Measurements from ENCODE around the gene APBB2.

DNA sequence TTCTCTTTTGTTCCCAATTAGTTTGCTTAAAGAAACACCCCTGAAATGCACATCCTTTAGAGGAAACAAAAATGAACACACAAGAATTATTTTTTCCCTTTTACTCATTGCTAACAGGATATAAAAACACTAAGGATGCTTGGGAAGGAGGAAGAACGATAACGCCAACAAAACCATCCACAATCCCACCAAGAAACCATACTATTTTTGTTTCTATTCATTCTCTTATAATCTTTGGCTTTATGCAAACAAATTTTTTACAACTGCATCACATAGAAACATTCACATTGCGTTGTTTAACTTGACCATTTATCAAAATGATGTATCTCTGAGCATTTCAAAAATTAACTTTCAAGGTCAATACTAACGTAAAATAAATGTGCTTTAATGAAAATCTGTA is 12.0 kb downstream of the APBB2 start:
- TF ChIP-seq, protein P1, sequence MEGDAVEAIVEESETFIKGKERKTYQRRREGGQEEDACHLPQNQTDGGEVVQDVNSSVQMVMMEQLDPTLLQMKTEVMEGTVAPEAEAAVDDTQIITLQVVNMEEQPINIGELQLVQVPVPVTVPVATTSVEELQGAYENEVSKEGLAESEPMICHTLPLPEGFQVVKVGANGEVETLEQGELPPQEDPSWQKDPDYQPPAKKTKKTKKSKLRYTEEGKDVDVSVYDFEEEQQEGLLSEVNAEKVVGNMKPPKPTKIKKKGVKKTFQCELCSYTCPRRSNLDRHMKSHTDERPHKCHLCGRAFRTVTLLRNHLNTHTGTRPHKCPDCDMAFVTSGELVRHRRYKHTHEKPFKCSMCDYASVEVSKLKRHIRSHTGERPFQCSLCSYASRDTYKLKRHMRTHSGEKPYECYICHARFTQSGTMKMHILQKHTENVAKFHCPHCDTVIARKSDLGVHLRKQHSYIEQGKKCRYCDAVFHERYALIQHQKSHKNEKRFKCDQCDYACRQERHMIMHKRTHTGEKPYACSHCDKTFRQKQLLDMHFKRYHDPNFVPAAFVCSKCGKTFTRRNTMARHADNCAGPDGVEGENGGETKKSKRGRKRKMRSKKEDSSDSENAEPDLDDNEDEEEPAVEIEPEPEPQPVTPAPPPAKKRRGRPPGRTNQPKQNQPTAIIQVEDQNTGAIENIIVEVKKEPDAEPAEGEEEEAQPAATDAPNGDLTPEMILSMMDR (IDR thresholded peaks at IDR 0.05): no peak
- TF ChIP-seq NFATC4 (CRISPR knock-in tag; IDR thresholded peaks at IDR 0.05) (no peak), TEAD1 (CRISPR knock-in tag; IDR thresholded peaks at IDR 0.05) (no peak), FOXK1 (CRISPR knock-in tag; IDR thresholded peaks at IDR 0.05) (no peak), ZNF263 (CRISPR knock-in tag; IDR thresholded peaks at IDR 0.05; ENCODE audit: low read depth) (no peak)
